NCI-H524 treated with DMSO at 0.1 percent for 48 hours (cell line): ENCODE data around the gene GABRQ.
"Not testable (repeated sequence)": the region's sequence is repeated elsewhere in the genome, so short reads cannot be mapped to it uniquely, and the experiment has no call there.

Experiments used
- DNase-seq: peaks from one replicate; lab custom pipeline; 2025; lab: John Stamatoyannopoulos, UW

Gene GABRQ

DNA sequence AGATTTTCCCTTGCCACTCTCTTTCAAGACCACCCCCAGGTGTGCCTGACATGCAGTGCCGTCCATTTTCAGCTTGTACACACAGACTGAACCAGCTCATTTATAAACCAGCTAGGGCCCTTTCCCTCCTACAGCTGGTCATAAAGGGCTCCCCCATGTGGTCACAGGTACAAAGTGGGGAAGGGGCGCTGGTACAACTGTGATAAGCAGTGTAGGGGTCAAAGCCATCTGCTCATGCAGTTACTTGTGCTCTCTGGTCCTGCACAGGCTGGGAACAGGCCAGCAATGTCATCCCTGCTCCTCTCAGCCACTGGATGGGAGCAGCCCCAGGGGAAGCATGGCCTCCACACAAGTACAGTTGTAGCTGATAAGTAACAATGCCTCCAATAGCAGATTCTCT is 20.6 kb downstream of the GABRQ start:
- no peak for DNase-seq

DNA sequence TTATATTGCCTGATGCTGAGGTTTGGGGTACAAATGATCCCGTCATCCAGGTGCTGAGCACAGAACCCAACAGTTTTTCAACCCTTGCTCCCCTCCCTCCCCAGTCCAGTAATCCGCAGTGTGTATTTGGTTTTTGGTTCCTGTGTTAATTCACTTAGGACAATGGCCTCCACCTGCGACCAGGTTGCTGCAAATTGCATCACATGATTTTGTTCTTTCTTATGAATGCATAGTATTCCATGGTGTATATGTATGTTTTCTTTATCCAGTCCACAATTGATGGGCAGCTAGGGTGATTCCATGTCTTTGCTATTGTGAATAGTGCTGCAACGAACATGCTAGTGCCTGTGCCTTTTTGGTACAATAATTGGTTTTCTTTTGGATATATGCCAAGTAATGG is 25.4 kb downstream of the GABRQ start:
- DNase-seq = no peak

DNA sequence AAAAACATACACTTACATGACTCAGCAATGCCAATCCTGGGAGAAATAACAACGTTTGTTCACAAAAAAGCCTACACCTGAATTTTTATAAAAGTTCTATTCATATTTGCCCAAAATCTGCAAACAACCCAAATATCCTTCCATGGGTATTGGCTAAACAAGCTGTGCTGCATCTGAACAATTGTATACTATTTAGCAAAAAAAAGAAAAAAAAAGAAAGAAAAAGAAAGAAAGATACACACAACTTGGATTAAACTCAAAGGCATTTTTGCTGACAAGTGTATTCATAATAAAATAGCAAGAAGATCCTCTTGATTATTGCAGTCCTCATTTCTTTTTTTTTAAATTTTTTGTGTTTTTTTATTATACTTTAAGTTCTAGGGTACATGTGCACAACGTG is 36.4 kb downstream of the GABRQ start:
- DNase-seq = no peak

DNA sequence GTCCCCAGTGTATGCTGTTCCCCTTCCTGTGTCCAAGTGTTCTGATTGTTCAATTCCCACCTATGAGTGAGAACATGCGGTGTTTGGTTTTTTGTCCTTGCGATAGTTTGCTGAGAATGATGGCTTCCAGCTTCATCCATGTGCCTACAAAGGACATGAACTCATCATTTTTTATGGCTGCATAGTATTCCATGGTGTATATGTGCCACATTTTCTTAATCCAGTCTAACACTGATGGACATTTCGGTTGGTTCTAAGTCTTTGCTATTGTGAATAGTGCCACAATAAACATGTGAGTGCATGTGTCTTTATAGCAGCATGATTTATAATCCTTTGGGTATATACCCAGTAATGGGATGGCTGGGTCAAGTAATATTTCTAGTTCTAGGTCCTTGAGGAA is 37.0 kb downstream of the GABRQ start:
- DNase-seq = not testable (repeated sequence)

DNA sequence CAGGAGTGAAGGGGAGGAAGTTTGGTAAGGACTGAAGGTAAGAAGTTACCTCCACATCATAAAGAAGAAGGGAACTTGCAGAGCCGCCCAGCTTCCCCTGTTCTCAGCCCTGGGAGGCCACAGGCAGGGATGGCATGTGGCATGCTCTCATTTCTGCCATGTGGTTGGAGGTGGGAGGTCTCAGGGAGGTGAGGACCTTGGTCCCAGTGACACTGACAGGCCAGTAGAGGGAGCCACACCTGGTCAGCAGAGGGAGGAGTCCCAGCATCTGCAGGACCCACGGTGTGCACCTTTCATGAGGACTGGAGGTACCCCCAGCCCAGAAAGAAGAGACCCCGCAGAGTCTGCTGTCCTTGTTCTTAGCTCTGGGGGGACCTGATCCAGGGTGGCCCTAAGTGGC is 43.3 kb downstream of the GABRQ start:
- not testable (repeated sequence) for DNase-seq

DNA sequence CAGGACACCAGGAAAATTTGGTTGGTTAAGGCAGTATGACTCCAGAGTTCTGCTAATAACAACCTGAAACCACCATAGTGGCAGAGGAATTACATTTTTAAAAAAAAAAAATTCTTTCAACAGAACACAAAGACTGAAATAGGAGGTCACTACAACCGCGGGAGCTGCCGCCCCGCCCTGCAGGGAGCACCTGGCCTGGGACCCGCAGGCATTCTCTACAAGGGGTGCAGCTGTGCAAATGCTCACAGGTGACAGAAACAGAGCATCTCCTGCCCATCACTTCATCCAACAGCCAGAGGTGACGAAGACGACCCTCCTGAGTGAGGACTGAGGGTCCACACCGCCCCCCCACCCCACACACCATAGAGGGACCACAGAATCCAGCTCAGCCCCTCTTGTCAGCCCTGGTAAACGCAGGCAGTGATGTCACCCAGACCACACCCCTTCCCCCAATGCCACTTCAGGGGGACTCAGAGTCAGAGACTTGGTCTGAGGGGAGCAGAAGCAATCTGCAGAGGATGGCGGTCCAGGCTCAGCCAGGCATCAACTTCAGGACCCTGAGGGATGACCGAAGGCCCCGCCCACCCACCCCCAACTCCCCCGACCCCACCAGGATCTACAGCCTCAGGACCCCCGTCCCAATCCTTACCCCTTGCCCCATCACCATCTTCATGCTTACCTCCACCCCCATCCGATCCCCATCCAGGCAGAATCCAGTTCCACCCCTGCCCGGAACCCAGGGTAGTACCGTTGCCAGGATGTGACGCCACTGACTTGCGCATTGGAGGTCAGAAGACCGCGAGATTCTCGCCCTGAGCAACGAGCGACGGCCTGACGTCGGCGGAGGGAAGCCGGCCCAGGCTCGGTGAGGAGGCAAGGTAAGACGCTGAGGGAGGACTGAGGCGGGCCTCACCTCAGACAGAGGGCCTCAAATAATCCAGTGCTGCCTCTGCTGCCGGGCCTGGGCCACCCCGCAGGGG is 60.5 kb downstream of the GABRQ start, which contains the start of gene MAGEA3:
Gene MAGEA3 (plus strand): TSS at position 843 of the 980 bp plus-strand sequence. CDS start 2,039 bp downstream, outside the sequence.
- DNase-seq = not testable (repeated sequence)

DNA sequence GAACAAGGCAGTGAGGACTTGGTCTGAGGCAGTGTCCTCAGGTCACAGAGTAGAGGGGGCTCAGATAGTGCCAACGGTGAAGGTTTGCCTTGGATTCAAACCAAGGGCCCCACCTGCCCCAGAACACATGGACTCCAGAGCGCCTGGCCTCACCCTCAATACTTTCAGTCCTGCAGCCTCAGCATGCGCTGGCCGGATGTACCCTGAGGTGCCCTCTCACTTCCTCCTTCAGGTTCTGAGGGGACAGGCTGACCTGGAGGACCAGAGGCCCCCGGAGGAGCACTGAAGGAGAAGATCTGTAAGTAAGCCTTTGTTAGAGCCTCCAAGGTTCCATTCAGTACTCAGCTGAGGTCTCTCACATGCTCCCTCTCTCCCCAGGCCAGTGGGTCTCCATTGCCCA is 62.7 kb downstream of the GABRQ start:
- not testable (repeated sequence) for DNase-seq

DNA sequence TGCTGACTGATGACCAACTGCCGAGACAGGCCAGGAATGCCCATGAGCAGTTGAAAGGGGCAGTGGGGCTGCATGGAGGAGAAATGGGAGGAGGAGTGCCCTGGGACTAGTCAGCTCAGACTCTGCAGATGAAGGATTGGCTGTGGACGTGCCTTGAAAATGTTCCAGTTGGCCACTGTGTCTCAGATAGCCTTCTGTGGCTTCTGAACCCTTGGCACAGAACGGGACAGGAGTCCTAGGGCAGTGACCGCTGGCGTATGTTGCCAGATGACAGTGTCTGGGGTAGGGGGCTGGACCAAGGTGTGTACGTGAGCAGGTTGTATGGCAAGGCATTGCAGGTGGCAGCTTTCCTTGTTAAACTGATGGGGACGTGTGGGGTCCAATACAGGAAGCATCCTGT is 68.8 kb downstream of the GABRQ start:
- not testable (repeated sequence) for DNase-seq
